ENCODE results near the gene GPR176.

Gene GPR176

GRCh38 chr15:39828374-39828931 is 91.6 kb downstream of the GPR176 start:
- no peak overlapping the region for H4K12ac ChIP-seq (ENCODE audit: low read depth, low read length)
- H3K4me3 ChIP-seq (ENCODE audit: low read depth, low read length), result no peak overlapping the region
- H2AK5ac ChIP-seq (ENCODE audit: low read length), result no peak overlapping the region
- H2BK120ac ChIP-seq (ENCODE audit: insufficient read depth, low read length, poor library complexity), result no peak overlapping the region
- H3K18ac ChIP-seq (ENCODE audit: low read length), result no peak overlapping the region
- DNase-seq, result no peak
- no peak overlapping the region for H3K27ac ChIP-seq (ENCODE audit: low read depth, low read length)
- no peaks in the 10 kb centered on the region for H3K79me1 ChIP-seq (ENCODE audit: low read length)
- no peak overlapping the region for H3K23ac ChIP-seq (ENCODE audit: low read length)
- no peak overlapping the region for H3K4me2 ChIP-seq (ENCODE audit: low read length)
- H3K4ac ChIP-seq (ENCODE audit: low read depth, low read length), result no peak overlapping the region
- H3K9ac ChIP-seq (ENCODE audit: low read length), result no peak overlapping the region
- H4K8ac ChIP-seq (ENCODE audit: low read depth, low read length), result no peak overlapping the region
- no CpG with 5 or more reads among the region's 6 CpGs for WGBS (ENCODE audit: extremely low coverage, insufficient coverage, insufficient read length)
- H3K27me3 ChIP-seq (ENCODE audit: insufficient read depth, low read length), result no peaks in the 10 kb centered on the region
- H3K4me1 ChIP-seq (ENCODE audit: control insufficient read depth in 1 of 2, insufficient read depth in 2 of 2, low read length in 2 of 2), result no peaks in the 10 kb centered on the region
- H3K36me3 ChIP-seq (ENCODE audit: control insufficient read depth in 1 of 2, insufficient read depth in 2 of 2, low read length in 2 of 2), result no peaks in the 10 kb centered on the region
- H3K14ac ChIP-seq (ENCODE audit: low read length), result no peak overlapping the region
- peaks cover 3% of the 10 kb centered on the region for H3K9me3 ChIP-seq (ENCODE audit: insufficient read depth, low read depth, low read length)
- H2BK12ac ChIP-seq (ENCODE audit: low read length), result no peak overlapping the region
- H4K91ac ChIP-seq (ENCODE audit: low read depth, low read length), result no peak overlapping the region
- no peaks in the 10 kb centered on the region for H3K79me2 ChIP-seq (ENCODE audit: control insufficient read depth, insufficient read depth, low read length, poor library complexity)
- no peak overlapping the region for H2AFZ ChIP-seq (ENCODE audit: insufficient read depth, low read length, poor library complexity)
- no peak overlapping the region for H2BK5ac ChIP-seq (ENCODE audit: low read depth, low read length, poor library complexity)

DNA sequence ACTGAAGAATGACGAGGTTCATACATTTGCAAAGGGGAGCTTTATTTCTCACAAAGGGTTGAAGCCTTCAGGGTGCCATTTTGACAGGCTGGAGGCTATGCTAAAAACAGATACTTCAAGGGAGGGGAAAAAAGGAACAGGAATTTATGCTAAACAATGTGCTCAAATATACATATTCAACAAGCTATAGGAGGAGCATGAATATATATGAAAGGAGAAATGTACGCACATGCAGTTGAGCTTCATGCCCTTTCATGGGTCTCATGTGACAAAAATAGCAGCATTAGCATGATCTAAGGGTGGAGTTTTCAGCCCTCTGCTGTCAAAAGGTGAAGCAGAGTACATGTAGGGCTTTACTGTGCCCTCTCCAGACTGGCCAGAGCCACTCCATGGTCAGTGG is 93.1 kb downstream of the GPR176 start:
- Histone ChIP-seq H3K4me3 (ENCODE audit: low read depth, low read length) (no peak overlapping the region), H3K9ac (ENCODE audit: low read length) (no peak overlapping the region), H3K27ac (ENCODE audit: low read depth, low read length) (no peak overlapping the region), H3K9me3 (ENCODE audit: insufficient read depth, low read depth, low read length) (peaks cover 3% of the 10 kb centered on the region), H3K18ac (ENCODE audit: low read length) (no peak overlapping the region), H2BK120ac (ENCODE audit: insufficient read depth, low read length, poor library complexity) (no peak overlapping the region), H3K27me3 (ENCODE audit: insufficient read depth, low read length) (no peaks in the 10 kb centered on the region), H3K4me2 (ENCODE audit: low read length) (no peak overlapping the region), H3K4ac (ENCODE audit: low read depth, low read length) (no peak overlapping the region), H3K36me3 (ENCODE audit: control insufficient read depth in 1 of 2, insufficient read depth in 2 of 2, low read length in 2 of 2) (no peaks in the 10 kb centered on the region), H2AK5ac (ENCODE audit: low read length) (no peak overlapping the region), H4K8ac (ENCODE audit: low read depth, low read length) (no peak overlapping the region), H2AFZ (ENCODE audit: insufficient read depth, low read length, poor library complexity) (no peak overlapping the region), H2BK5ac (ENCODE audit: low read depth, low read length, poor library complexity) (no peak overlapping the region), H4K91ac (ENCODE audit: low read depth, low read length) (no peak overlapping the region), H3K4me1 (ENCODE audit: control insufficient read depth in 1 of 2, insufficient read depth in 2 of 2, low read length in 2 of 2) (no peaks in the 10 kb centered on the region), H3K14ac (ENCODE audit: low read length) (no peak overlapping the region), H2BK12ac (ENCODE audit: low read length) (no peak overlapping the region), H3K23ac (ENCODE audit: low read length) (no peak overlapping the region), H3K79me2 (ENCODE audit: control insufficient read depth, insufficient read depth, low read length, poor library complexity) (no peaks in the 10 kb centered on the region), H3K79me1 (ENCODE audit: low read length) (no peaks in the 10 kb centered on the region), H4K12ac (ENCODE audit: low read depth, low read length) (no peak overlapping the region)
- DNase-seq, result no peak
- WGBS (ENCODE audit: extremely low coverage, insufficient coverage, insufficient read length), result no CpG with 5 or more reads among the region's 2 CpGs

GRCh38 chr15:39823634-39824033 is 96.4 kb downstream of the GPR176 start:
- H3K14ac ChIP-seq (ENCODE audit: low read length), result no peak overlapping the region
- no peak overlapping the region for H2AK5ac ChIP-seq (ENCODE audit: low read length)
- H4K12ac ChIP-seq (ENCODE audit: low read depth, low read length), result no peak overlapping the region
- no peak overlapping the region for H3K4ac ChIP-seq (ENCODE audit: low read depth, low read length)
- no peak overlapping the region for H3K23ac ChIP-seq (ENCODE audit: low read length)
- no peaks in the 10 kb centered on the region for H3K4me1 ChIP-seq (ENCODE audit: control insufficient read depth in 1 of 2, insufficient read depth in 2 of 2, low read length in 2 of 2)
- no peak overlapping the region for H2BK5ac ChIP-seq (ENCODE audit: low read depth, low read length, poor library complexity)
- H4K8ac ChIP-seq (ENCODE audit: low read depth, low read length), result no peak overlapping the region
- H2AFZ ChIP-seq (ENCODE audit: insufficient read depth, low read length, poor library complexity), result no peak overlapping the region
- no peaks in the 10 kb centered on the region for H3K27me3 ChIP-seq (ENCODE audit: insufficient read depth, low read length)
- H3K79me2 ChIP-seq (ENCODE audit: control insufficient read depth, insufficient read depth, low read length, poor library complexity), result no peaks in the 10 kb centered on the region
- H3K4me2 ChIP-seq (ENCODE audit: low read length), result no peak overlapping the region
- no peak overlapping the region for H3K9ac ChIP-seq (ENCODE audit: low read length)
- no peak overlapping the region for H4K91ac ChIP-seq (ENCODE audit: low read depth, low read length)
- WGBS (ENCODE audit: extremely low coverage, insufficient coverage, insufficient read length), result no CpG with 5 or more reads among the region's 2 CpGs
- no peaks in the 10 kb centered on the region for H3K79me1 ChIP-seq (ENCODE audit: low read length)
- H3K18ac ChIP-seq (ENCODE audit: low read length), result no peak overlapping the region
- H2BK12ac ChIP-seq (ENCODE audit: low read length), result no peak overlapping the region
- no peak overlapping the region for H3K27ac ChIP-seq (ENCODE audit: low read depth, low read length)
- no peak overlapping the region for H2BK120ac ChIP-seq (ENCODE audit: insufficient read depth, low read length, poor library complexity)
- peaks cover 3% of the 10 kb centered on the region for H3K9me3 ChIP-seq (ENCODE audit: insufficient read depth, low read depth, low read length)
- no peak for DNase-seq
- no peak overlapping the region for H3K4me3 ChIP-seq (ENCODE audit: low read depth, low read length)
- H3K36me3 ChIP-seq (ENCODE audit: control insufficient read depth in 1 of 2, insufficient read depth in 2 of 2, low read length in 2 of 2), result no peaks in the 10 kb centered on the region

GRCh38 chr15:39820050-39820602 is 99.9 kb downstream of the GPR176 start:
- no CpG with 5 or more reads among the region's 3 CpGs for WGBS (ENCODE audit: extremely low coverage, insufficient coverage, insufficient read length)

More at GRCh38 chr15:39820050-39820602, 99.9 kb downstream of the GPR176 start:
- Histone ChIP-seq H2BK120ac (ENCODE audit: insufficient read depth, low read length, poor library complexity) (no peak overlapping the region), H2AK5ac (ENCODE audit: low read length) (no peak overlapping the region), H3K4me1 (ENCODE audit: control insufficient read depth in 1 of 2, insufficient read depth in 2 of 2, low read length in 2 of 2) (no peaks in the 10 kb centered on the region), H2AFZ (ENCODE audit: insufficient read depth, low read length, poor library complexity) (no peak overlapping the region), H4K91ac (ENCODE audit: low read depth, low read length) (no peak overlapping the region), H3K4ac (ENCODE audit: low read depth, low read length) (no peak overlapping the region), H3K4me2 (ENCODE audit: low read length) (no peak overlapping the region), H3K9ac (ENCODE audit: low read length) (no peak overlapping the region), H3K18ac (ENCODE audit: low read length) (no peak overlapping the region), H3K23ac (ENCODE audit: low read length) (no peak overlapping the region), H3K79me1 (ENCODE audit: low read length) (no peaks in the 10 kb centered on the region), H3K79me2 (ENCODE audit: control insufficient read depth, insufficient read depth, low read length, poor library complexity) (no peaks in the 10 kb centered on the region), H3K4me3 (ENCODE audit: low read depth, low read length) (no peak overlapping the region), H3K27ac (ENCODE audit: low read depth, low read length) (no peak overlapping the region), H3K14ac (ENCODE audit: low read length) (no peak overlapping the region), H3K27me3 (ENCODE audit: insufficient read depth, low read length) (no peaks in the 10 kb centered on the region), H4K8ac (ENCODE audit: low read depth, low read length) (no peak overlapping the region), H2BK12ac (ENCODE audit: low read length) (no peak overlapping the region), H2BK5ac (ENCODE audit: low read depth, low read length, poor library complexity) (no peak overlapping the region), H3K36me3 (ENCODE audit: control insufficient read depth in 1 of 2, insufficient read depth in 2 of 2, low read length in 2 of 2) (no peaks in the 10 kb centered on the region), H4K12ac (ENCODE audit: low read depth, low read length) (no peak overlapping the region), H3K9me3 (ENCODE audit: insufficient read depth, low read depth, low read length) (peaks cover 2% of the 10 kb centered on the region)
- DNase-seq, result no peak
